ENCODE results near the gene ZNF648. TPM values are rescaled to one million over a fixed set of nuclear protein-coding genes. Genes with fewer than 3 reads are reported as not detected.
"Not testable (repeated sequence)": the region's sequence is repeated elsewhere in the genome, so short reads cannot be mapped to it uniquely, and the experiment has no call there.

Gene ZNF648
- total RNA-seq, 1 donor from 2014 or later: not detected

GRCh38 chr1:182101415-182102042 lies 40.0 kb upstream of the ZNF648 start:
- no peak for TF ChIP-seq CTCF (IDR thresholded peaks at IDR 0.05)
- no peaks in the 10 kb centered on the region for H3K4me1 ChIP-seq
- no peak overlapping the region for H3K4me3 ChIP-seq
- no peak overlapping the region for H3K27ac ChIP-seq
- intact Hi-C loops (cut with DNase I): no loop called here
- DNase-seq (peak; percentile 55), ATAC-seq (peak; percentile 68 to 80)
- no peaks in the 10 kb centered on the region for H3K27me3 ChIP-seq (ENCODE audit: low read depth)
- no peaks in the 10 kb centered on the region for H3K9me3 ChIP-seq
- H3K36me3 ChIP-seq: no peaks in the 10 kb centered on the region

GRCh38 chr1:182098301-182098700 lies 36.8 kb upstream of the ZNF648 start:
- no peak for ATAC-seq
- intact Hi-C loops (cut with DNase I): no loop called here
- no peak for TF ChIP-seq CTCF (IDR thresholded peaks at IDR 0.05)

GRCh38 chr1:182095946-182096345 lies 34.4 kb upstream of the ZNF648 start:
- H3K4me3 ChIP-seq: no peak overlapping the region
- no peaks in the 10 kb centered on the region for H3K36me3 ChIP-seq
- no peak for TF ChIP-seq CTCF (IDR thresholded peaks at IDR 0.05)
- no peak for DNase-seq
- ATAC-seq: no peak
- no peaks in the 10 kb centered on the region for H3K27me3 ChIP-seq (ENCODE audit: low read depth)
- H3K27ac ChIP-seq: no peak overlapping the region
- no peaks in the 10 kb centered on the region for H3K4me1 ChIP-seq
- H3K9me3 ChIP-seq: no peaks in the 10 kb centered on the region
- intact Hi-C loops (cut with DNase I): no loop called here

More at GRCh38 chr1:182098301-182098700, 36.8 kb upstream of the ZNF648 start:
- no peaks in the 10 kb centered on the region for H3K4me1 ChIP-seq
- no peaks in the 10 kb centered on the region for H3K27me3 ChIP-seq (ENCODE audit: low read depth)
- no peak overlapping the region for H3K4me3 ChIP-seq
- no peaks in the 10 kb centered on the region for H3K9me3 ChIP-seq
- H3K27ac ChIP-seq: no peak overlapping the region
- DNase-seq: no peak
- H3K36me3 ChIP-seq: no peaks in the 10 kb centered on the region

GRCh38 chr1:182094514-182095005 lies 33.0 kb upstream of the ZNF648 start:
- DNase-seq; ATAC-seq; H3K4me3 ChIP-seq; H3K27ac ChIP-seq; H3K36me3 ChIP-seq; H3K9me3 ChIP-seq; H3K27me3 ChIP-seq (ENCODE audit: low read depth); H3K4me1 ChIP-seq; intact Hi-C loops (cut with DNase I): not testable (repeated sequence)

GRCh38 chr1:182093781-182094180 lies 32.3 kb upstream of the ZNF648 start:
- TF ChIP-seq CTCF (IDR thresholded peaks at IDR 0.05): no peak
- Histone ChIP-seq H3K27me3 (ENCODE audit: low read depth) (no peaks in the 10 kb centered on the region), H3K36me3 (no peaks in the 10 kb centered on the region), H3K4me1 (no peaks in the 10 kb centered on the region), H3K27ac (no peak overlapping the region), H3K9me3 (no peaks in the 10 kb centered on the region), H3K4me3 (no peak overlapping the region)
- ATAC-seq (no peak), DNase-seq (no peak)
- intact Hi-C loops (cut with DNase I): no loop called here

GRCh38 chr1:182092336-182092735 lies 30.8 kb upstream of the ZNF648 start:
- Histone ChIP-seq H3K36me3 (no peaks in the 10 kb centered on the region), H3K9me3 (no peaks in the 10 kb centered on the region), H3K27me3 (ENCODE audit: low read depth) (no peaks in the 10 kb centered on the region), H3K4me1 (no peaks in the 10 kb centered on the region), H3K4me3 (no peak overlapping the region), H3K27ac (no peak overlapping the region)
- no peak for TF ChIP-seq CTCF (IDR thresholded peaks at IDR 0.05)
- no peak for DNase-seq
- ATAC-seq: peak in 1 of 2 donors; percentile 72
- intact Hi-C loops (cut with DNase I): no loop called here

Measured in lower lobe of right lung (tissue), 2 donors.